Common myeloid progenitor, CD34-positive (primary cell): ENCODE data around the gene MYO5C.

Source experiments
- CTCF ChIA-PET: fragments of 350-600 bp; sonication (Branson Sonifier 250); formaldehyde crosslinking; loops from one replicate; lab custom pipeline; 2021; ENCODE audit warnings: antibody characterized with exemption; lab: Charles Lee
- POLR2A ChIA-PET: fragments of 350-600 bp; sonication (Branson Sonifier 250); formaldehyde crosslinking; loops from one replicate; lab custom pipeline; 2021; ENCODE audit warnings: antibody characterized with exemption; lab: Charles Lee
- DNase-seq, 3 donors: peaks; one replicate each; pipeline versions ENCODE4 v3.0.0 to v3.0.0-alpha.2; 2013
- H3K27ac ChIP-seq, 2 experiments: 1 replicate in 1 of 2; 2 replicates in 1 of 2; pipeline ENCODE4 v1.7.0; 2013; ENCODE audit warnings: inconsistent platforms in 2 of 2, low read length in 2 of 2, mild to moderate bottlenecking in 2 of 2, low read depth in 1 of 2, moderate library complexity in 1 of 2; ENCODE audit not compliant: severe bottlenecking in 2 of 2, insufficient read depth in 1 of 2, poor library complexity in 1 of 2
- H3K27me3 ChIP-seq, 5 experiments: replicated peaks in 2 of 5; 1 replicate in 3 of 5; 2 replicates in 2 of 5; pipeline versions ENCODE4 v1.6.1 to v1.7.0; 2013; ENCODE audit warnings: low read length in 4 of 5, mild to moderate bottlenecking in 2 of 5, moderate library complexity in 2 of 5, inconsistent platforms in 1 of 5; ENCODE audit not compliant: insufficient read depth in 5 of 5, control insufficient read depth in 4 of 5
- H3K36me3 ChIP-seq, 4 experiments: 1 replicate in 2 of 4; 2 replicates in 2 of 4; pipeline versions ENCODE4 v1.6.1 to v1.7.0; 2013; ENCODE audit warnings: low read length in 3 of 4, control low read depth in 1 of 4, mild to moderate bottlenecking in 1 of 4; ENCODE audit not compliant: control insufficient read depth in 4 of 4, insufficient read depth in 4 of 4
- H3K4me1 ChIP-seq, 4 experiments: 1 replicate in 3 of 4; 2 replicates in 1 of 4; pipeline versions ENCODE4 v1.6.1 to v1.7.1; 2013; ENCODE audit warnings: low read length in 3 of 4, mild to moderate bottlenecking in 3 of 4, control low read depth in 1 of 4, inconsistent platforms in 1 of 4, moderate library complexity in 1 of 4; ENCODE audit not compliant: control insufficient read depth in 4 of 4, insufficient read depth in 4 of 4; ENCODE audit errors: control extremely low read depth in 1 of 4
- H3K4me3 ChIP-seq, 7 experiments: 1 replicate in 4 of 7; 2 replicates in 3 of 7; pipeline versions ENCODE4 v1.5.1 to v1.7.0; 2013; ENCODE audit warnings: mild to moderate bottlenecking in 7 of 7, low read length in 6 of 7, moderate library complexity in 6 of 7, inconsistent platforms in 2 of 7, low read depth in 2 of 7, control low read depth in 1 of 7; ENCODE audit not compliant: insufficient read depth in 4 of 7, control insufficient read depth in 1 of 7; ENCODE audit errors: extremely low read depth in 1 of 7
- H3K9me3 ChIP-seq, 5 experiments: 1 replicate in 4 of 5; 2 replicates in 1 of 5; pipeline versions ENCODE4 v1.6.1 to v1.7.1; 2013; ENCODE audit warnings: low read length in 4 of 5, mild to moderate bottlenecking in 2 of 5, inconsistent platforms in 1 of 5, low read depth in 1 of 5, moderate library complexity in 1 of 5; ENCODE audit not compliant: control insufficient read depth in 4 of 5, insufficient read depth in 2 of 5; ENCODE audit errors: control extremely low read depth in 1 of 5
- WGBS: methylation state at CpG from one replicate; pipeline ENCODE4 v1.1.5; 2013; ENCODE audit not compliant: insufficient coverage; 5-methylcytosine and 5-hydroxymethylcytosine counted together

The MYO5C gene

GRCh38 chr15:52214553-52214952 lies 81.1 kb downstream of the MYO5C start:
- no CpG with 5 or more reads among the region's 1 CpG for WGBS
- CTCF ChIA-PET, result interaction anchor here (0.6 to 1.6 kb wide), 10 partner anchors 9 to 496 kb away, joined by 3 to 4 read pairs (median 3); no protein-coding TSS in a partner anchor
- POLR2A ChIA-PET, result no interaction called here
- Histone ChIP-seq H3K4me1 (peaks cover 0 to under 1% (median under 1%) of the 10 kb centered on the region in 4 experiments), H3K9me3 (no peaks in the 10 kb centered on the region), H3K4me3 (no peak overlapping the region), H3K36me3 (peaks cover 22 to 90% (median 50%) of the 10 kb centered on the region in 4 experiments), H3K27ac (no peak overlapping the region), H3K27me3 (no peaks in the 10 kb centered on the region)
- no peak for DNase-seq

GRCh38 chr15:52213206-52213605 lies 82.4 kb downstream of the MYO5C start:
- ChIA-PET CTCF (interaction anchor here (1.3 to 1.6 kb wide), 3 partner anchors 11 to 29 kb away, joined by 3 to 4 read pairs (median 3); no protein-coding TSS in a partner anchor), POLR2A (interaction anchor here (0.5 kb wide), 1 partner anchor 12 kb away, joined by 3 read pairs; no protein-coding TSS in a partner anchor)
- peaks cover 15 to 82% (median 41%) of the 10 kb centered on the region in 4 experiments for H3K36me3 ChIP-seq
- no peak for DNase-seq
- H3K4me1 ChIP-seq, result peaks cover 2 to 13% (median 10%) of the 10 kb centered on the region in 4 experiments
- H3K27me3 ChIP-seq, result no peaks in the 10 kb centered on the region
- no peak overlapping the region for H3K4me3 ChIP-seq
- H3K9me3 ChIP-seq, result no peaks in the 10 kb centered on the region
- no peak overlapping the region for H3K27ac ChIP-seq
- 100% methylated on average over 1 of the region's 3 CpGs for WGBS

- ChIA-PET CTCF (interaction anchor here (0.7 to 2.1 kb wide), 14 partner anchors 9 to 238 kb away, joined by 3 to 15 read pairs (median 6); no protein-coding TSS in a partner anchor), POLR2A (no interaction called here)
- Histone ChIP-seq H3K27ac (no peak overlapping the region), H3K9me3 (no peaks in the 10 kb centered on the region), H3K4me1 (peaks cover 6 to 26% (median 20%) of the 10 kb centered on the region in 4 experiments), H3K4me3 (no peak overlapping the region), H3K36me3 (peaks cover 17 to 79% (median 38%) of the 10 kb centered on the region in 4 experiments), H3K27me3 (no peaks in the 10 kb centered on the region)
- WGBS, result 100% methylated on average over 2 of the region's 2 CpGs
- DNase-seq, result peak; percentile 69 to 82 (median 77)
Measured at GRCh38 chr15:52208306-52208946, 87.2 kb downstream of the MYO5C start.

- Histone ChIP-seq H3K4me1 (peaks cover 6 to 26% (median 20%) of the 10 kb centered on the region in 4 experiments), H3K36me3 (peaks cover 17 to 76% (median 32%) of the 10 kb centered on the region in 4 experiments), H3K4me3 (no peak overlapping the region), H3K27ac (peak overlapping the region in 1 of 2 experiments; percentile 46), H3K27me3 (no peaks in the 10 kb centered on the region), H3K9me3 (no peaks in the 10 kb centered on the region)
- ChIA-PET POLR2A (no interaction called here), CTCF (interaction anchor here (0.7 to 2.1 kb wide), 2 partner anchors 14 to 177 kb away, joined by 3 to 7 read pairs; no protein-coding TSS in a partner anchor)
- DNase-seq, result peak in 2 of 3 donors; percentile 18 to 24
- no CpG with 5 or more reads among the region's 1 CpG for WGBS
Measured at GRCh38 chr15:52207191-52207590, 88.4 kb downstream of the MYO5C start.

- WGBS, result no CpG with 5 or more reads among the region's 2 CpGs
- ChIA-PET POLR2A (no interaction called here), CTCF (interaction anchor here (0.7 to 1.6 kb wide), 4 partner anchors 8 to 177 kb away, joined by 3 to 5 read pairs (median 3); no protein-coding TSS in a partner anchor)
- DNase-seq, result no peak
- H3K27me3 ChIP-seq, result no peaks in the 10 kb centered on the region
- H3K9me3 ChIP-seq, result no peaks in the 10 kb centered on the region
- no peak overlapping the region for H3K27ac ChIP-seq
- H3K4me3 ChIP-seq, result no peak overlapping the region
- H3K4me1 ChIP-seq, result peaks cover 6 to 26% (median 20%) of the 10 kb centered on the region in 4 experiments
- H3K36me3 ChIP-seq, result peaks cover 16 to 70% (median 27%) of the 10 kb centered on the region in 4 experiments
Measured at GRCh38 chr15:52206446-52206845, 89.2 kb downstream of the MYO5C start.

- 99% methylated on average over 20 of the region's 20 CpGs for WGBS
Measured at GRCh38 chr15:52204657-52205056, 90.9 kb downstream of the MYO5C start.

More at GRCh38 chr15:52204657-52205056, 90.9 kb downstream of the MYO5C start:
- DNase-seq, result no peak
- Histone ChIP-seq H3K36me3 (peaks cover 15 to 63% (median 24%) of the 10 kb centered on the region in 4 experiments), H3K4me3 (no peak overlapping the region), H3K4me1 (peaks cover 6 to 26% (median 20%) of the 10 kb centered on the region in 4 experiments), H3K9me3 (no peaks in the 10 kb centered on the region), H3K27ac (no peak overlapping the region), H3K27me3 (no peaks in the 10 kb centered on the region)
- ChIA-PET CTCF (interaction anchor here (1.9 kb wide), 1 partner anchor 42 kb away, joined by 4 read pairs; no protein-coding TSS in a partner anchor), POLR2A (no interaction called here)
